A549 (cell line): ENCODE data around the gene GMPR2. TPM values are rescaled to one million over a fixed set of nuclear protein-coding genes. Genes with fewer than 3 reads are reported as not detected.

Experiments
- ATAC-seq, 2 experiments: fragments of 200-7000 bp in 1 of 2; fragments of >200 bp in 1 of 2; cut with Nextera tagmentation in 1 of 2; cut with Tn5 transposase in 1 of 2; 3 replicates each; pipeline versions ENCODE4 v1.8.0 to v1.9.1; 2018 to 2020; ENCODE audit warnings: mild to moderate bottlenecking in 1 of 2, moderate library complexity in 1 of 2
- CTCF ChIA-PET: fragments of 300-600 bp; sonication (Branson Sonifier 250); formaldehyde crosslinking; extraction: SDS; loops from one replicate; lab custom pipeline; 2021; ENCODE audit warnings: antibody characterized with exemption, inconsistent platforms; lab: Yijun Ruan, JAX
- POLR2A ChIA-PET: fragments of 350-600 bp; formaldehyde crosslinking; extraction: SDS; loops from one replicate; lab custom pipeline; 2021; ENCODE audit warnings: antibody characterized with exemption, inconsistent platforms; lab: Yijun Ruan, JAX
- DNase-seq, 2 experiments: peaks; one replicate each; pipeline versions ENCODE4 v3.0.0 to v3.0.0-alpha.2; 2011 to 2016; ENCODE audit warnings: low read depth in 1 of 2, low spot score in 1 of 2
- FAIRE-seq: peaks from 2 replicates; lab custom pipeline; 2011; peaks lifted over from hg19 to GRCh38; lab: Jason Lieb, UNC
- H3K27ac ChIP-seq, 2 experiments: fragments of >200 bp; sonication (Bioruptor Twin); formaldehyde crosslinking; 3 replicates each; pipeline ENCODE4 v1.5.1; 2016 to 2017
- H3K4me1 ChIP-seq: fragments of >200 bp; sonication (Bioruptor Twin); formaldehyde crosslinking; 3 replicates; pipeline ENCODE4 v1.6.1; 2016
- H3K4me2 ChIP-seq: fragments of >200 bp; sonication (Bioruptor Twin); formaldehyde crosslinking; 3 replicates; pipeline ENCODE4 v1.6.1; 2016
- H3K4me3 ChIP-seq: fragments of >200 bp; sonication (Bioruptor Twin); formaldehyde crosslinking; 3 replicates; pipeline ENCODE4 v1.5.1; 2016
- H3K9me3 ChIP-seq: fragments of >200 bp; sonication (Bioruptor Twin); formaldehyde crosslinking; 3 replicates; pipeline ENCODE4 v1.6.1; 2016
- ATOH8 ChIP-seq: fragments of 250-450 bp; sonication (Bioruptor Pico); IDR thresholded peaks from 2 replicates; pipeline ENCODE4 v1.5.0; 2020; ENCODE audit warnings: low read depth, mild to moderate bottlenecking, moderate library complexity
- BCL3 ChIP-seq: fragments of >200 bp; sonication (Bioruptor Twin); formaldehyde crosslinking; IDR thresholded peaks from 3 replicates; pipeline ENCODE4 v1.6.1; 2016
- BHLHE40 ChIP-seq: IDR thresholded peaks from 2 replicates; pipeline ENCODE4 v1.6.1; 2012; ENCODE audit warnings: low read depth, low read length, inconsistent platforms
- CBX2 ChIP-seq: fragments of 200-600 bp; sonication (generic); IDR thresholded peaks from 2 replicates; pipeline ENCODE4 v1.6.1; 2016; ENCODE audit warnings: low read depth, mild to moderate bottlenecking, borderline replicate concordance
- CBX8 ChIP-seq: fragments of 200-600 bp; sonication (generic); IDR thresholded peaks from 2 replicates; pipeline ENCODE4 v1.6.1; 2016
- CHD2 ChIP-seq: fragments of 150-350 bp; IDR thresholded peaks from 2 replicates; pipeline ENCODE4 v1.6.1; 2014; ENCODE audit warnings: low read length; ENCODE audit not compliant: partially characterized antibody
- E2F6 ChIP-seq: IDR thresholded peaks from 2 replicates; pipeline ENCODE4 v1.6.1; 2012; ENCODE audit warnings: low read depth, borderline replicate concordance
- EHMT2 ChIP-seq: fragments of 200-600 bp; sonication (generic); IDR thresholded peaks from 2 replicates; pipeline ENCODE4 v1.6.1; 2016; ENCODE audit warnings: antibody characterized with exemption, low read depth, mild to moderate bottlenecking, moderate library complexity
- EP300 ChIP-seq, 2 experiments: fragments of >200 bp; sonication (Bioruptor Twin); formaldehyde crosslinking; IDR thresholded peaks; 2 replicates in 1 of 2; 3 replicates in 1 of 2; pipeline ENCODE4 v1.6.1; 2016 to 2017
- HMGXB4 ChIP-seq: fragments of 250-450 bp; sonication (Bioruptor Pico); IDR thresholded peaks from 2 replicates; pipeline ENCODE4 v1.5.0; 2021; ENCODE audit warnings: mild to moderate bottlenecking, moderate library complexity, borderline replicate concordance
- HOXB13 ChIP-seq: fragments of 250-450 bp; sonication (Bioruptor Pico); IDR thresholded peaks from 2 replicates; pipeline ENCODE4 v1.5.0; 2020; ENCODE audit warnings: low read depth, mild to moderate bottlenecking, moderate library complexity
- JUN ChIP-seq, 2 experiments: fragments of >200 bp; sonication (Bioruptor Twin); formaldehyde crosslinking; IDR thresholded peaks; 2 replicates in 1 of 2; 3 replicates in 1 of 2; pipeline ENCODE4 v1.6.1; 2016 to 2017
- KDM1A ChIP-seq: fragments of 200-600 bp; sonication (generic); IDR thresholded peaks from 2 replicates; pipeline ENCODE4 v1.6.1; 2016; ENCODE audit warnings: low read depth, mild to moderate bottlenecking
- MAX ChIP-seq: IDR thresholded peaks from 2 replicates; pipeline ENCODE4 v1.6.1; 2012
- MYC ChIP-seq: IDR thresholded peaks from 2 replicates; pipeline ENCODE4 v1.6.1; 2012; ENCODE audit warnings: mild to moderate bottlenecking, inconsistent platforms, low read length, improper control_type of control experiment, borderline replicate concordance
- NR3C1 ChIP-seq: fragments of >200 bp; sonication (Bioruptor Twin); formaldehyde crosslinking; IDR thresholded peaks from 3 replicates; pipeline ENCODE4 v1.6.1; 2017
- RARB ChIP-seq: fragments of 250-450 bp; sonication (Bioruptor Pico); IDR thresholded peaks from 2 replicates; pipeline ENCODE4 v1.8.0; 2021; ENCODE audit warnings: mild to moderate bottlenecking, moderate library complexity
- SMC3 ChIP-seq: fragments of >200 bp; sonication (Bioruptor Twin); formaldehyde crosslinking; IDR thresholded peaks from 3 replicates; pipeline ENCODE4 v1.6.1; 2018; ENCODE audit warnings: inconsistent platforms
- USF2 ChIP-seq: fragments of 450-650 bp; IDR thresholded peaks from 2 replicates; pipeline ENCODE4 v1.6.1; 2014; ENCODE audit warnings: antibody characterized with exemption
- ZC3H11A ChIP-seq: fragments of 450-650 bp; IDR thresholded peaks from 2 replicates; pipeline ENCODE4 v1.6.1; 2014; ENCODE audit warnings: antibody characterized with exemption, mild to moderate bottlenecking
- WGBS: methylation state at CpG from one replicate; pipeline ENCODE4 v1.1.6; 2017; ENCODE audit errors: missing lambda C conversion rate; 5-methylcytosine and 5-hydroxymethylcytosine counted together
- polyA plus RNA-seq, 4 experiments: library from polyadenylated mRNA; depleted of rRNA in 3 of 4; stranded (reverse); fragments of >200 nt; fragmentation: RNase III in 1 of 4; extraction: RNeasy Plus Mini Kit Qiagen cat#74134 plus additional on column Dnase treatment in 1 of 4; gene quantifications; 2 replicates in 3 of 4; 3 replicates in 1 of 4; pipeline ENCODE4 v1.2.3, GENCODE V29; 2011 to 2017

The GMPR2 gene
- polyA plus RNA-seq, 2 of the 4 experiments (the other 2 are of a cell fraction) = 70.0 to 91.7 TPM

- Histone ChIP-seq H3K4me3 (no peak overlapping the region), H3K4me2 (no peak overlapping the region), H3K27ac (no peak overlapping the region), H3K9me3 (no peaks in the 10 kb centered on the region), H3K4me1 (no peaks in the 10 kb centered on the region)
- CTCF ChIA-PET = interaction anchor here (1.1 to 34.0 kb wide), 7 partner anchors 10 to 44 kb away, joined by 3 to 469 read pairs (median 6); partner anchors contain the start of genes CIDEB, DHRS1, LTB4R and LTB4R2
- 63% methylated on average over 3 of the region's 3 CpGs for WGBS
- no peak for DNase-seq
- FAIRE-seq = no peak
- POLR2A ChIA-PET = interaction anchor here (1.2 kb wide), 1 partner anchor 11 kb away, joined by 3 read pairs; the partner anchor contains the start of gene RABGGTA
- no peak for ATAC-seq
- no peak for TF ChIP-seq JUN (IDR thresholded peaks at IDR 0.05)
- TF ChIP-seq, all 56 proteins: peak for 0
Observed at GRCh38 chr14:24282736-24283135, 50.0 kb downstream of the GMPR2 start.

- H3K27ac ChIP-seq = no peak overlapping the region
- ATAC-seq = no peak
- no peak for DNase-seq
- no peaks in the 10 kb centered on the region for H3K4me1 ChIP-seq
- no peaks in the 10 kb centered on the region for H3K9me3 ChIP-seq
- WGBS = 77% methylated on average over 5 of the region's 5 CpGs
- ChIA-PET CTCF (interaction anchor here (2.0 to 34.0 kb wide), 4 partner anchors 12 to 41 kb away, joined by 6 to 469 read pairs (median 16); partner anchors contain the start of genes CIDEB, DHRS1, LTB4R and LTB4R2), POLR2A (interaction anchor here (1.2 kb wide), 1 partner anchor 13 kb away, joined by 3 read pairs; the partner anchor contains the start of gene RABGGTA)
- FAIRE-seq = no peak
- no peak for TF ChIP-seq ZC3H11A
- no peak for TF ChIP-seq MYC
- no peak for TF ChIP-seq ATOH8 (CRISPR knock-in tag)
- TF ChIP-seq HMGXB4 (CRISPR knock-in tag) = no peak
- H3K4me2 ChIP-seq = no peak overlapping the region
- no peak overlapping the region for H3K4me3 ChIP-seq
Observed at GRCh38 chr14:24283796-24284460, 51.2 kb downstream of the GMPR2 start.

GRCh38 chr14:24284501-24285035 lies 51.8 kb downstream of the GMPR2 start:
- Histone ChIP-seq H3K4me3 (no peak overlapping the region), H3K9me3 (no peaks in the 10 kb centered on the region), H3K4me1 (no peaks in the 10 kb centered on the region), H3K27ac (no peak overlapping the region), H3K4me2 (no peak overlapping the region)
- CTCF ChIA-PET = interaction anchor here (0.6 to 34.0 kb wide), 6 partner anchors 12 to 152 kb away, joined by 3 to 469 read pairs (median 5); partner anchors contain the start of genes CIDEB, DHRS1, LTB4R and LTB4R2
- TF ChIP-seq CHD2 = no peak
- no peak for TF ChIP-seq USF2
- TF ChIP-seq ZC3H11A = no peak
- no peak for TF ChIP-seq BHLHE40
- TF ChIP-seq SMC3 = no peak
- no peak for TF ChIP-seq RARB (CRISPR knock-in tag)
- FAIRE-seq (no peak), DNase-seq (no peak), ATAC-seq (no peak)
- WGBS = 87% methylated on average over 11 of the region's 11 CpGs
- POLR2A ChIA-PET = no interaction called here

GRCh38 chr14:24285351-24285750 lies 52.6 kb downstream of the GMPR2 start:
- Histone ChIP-seq H3K4me2 (no peak overlapping the region), H3K4me3 (no peak overlapping the region), H3K9me3 (no peaks in the 10 kb centered on the region), H3K4me1 (no peaks in the 10 kb centered on the region), H3K27ac (no peak overlapping the region)
- ATAC-seq (peak in 1 of 2 experiments; percentile 21; a peak in 1 of 6 replicates), DNase-seq (no peak), FAIRE-seq (no peak)
- WGBS = 78% methylated on average over 4 of the region's 4 CpGs
- ChIA-PET POLR2A (no interaction called here), CTCF (interaction anchor here (0.6 to 34.0 kb wide), 5 partner anchors 8 to 151 kb away, joined by 3 to 469 read pairs (median 3); partner anchors contain the start of genes CIDEB, DHRS1, LTB4R and LTB4R2)
- TF ChIP-seq E2F6 (no peak), MAX (no peak), CBX8 (no peak), EHMT2 (no peak), BCL3 (no peak), NR3C1 (no peak), EP300 (IDR thresholded peaks at IDR 0.05) (no peak), HOXB13 (CRISPR knock-in tag) (no peak), CBX2 (no peak), ZC3H11A (no peak), KDM1A (no peak), ATOH8 (CRISPR knock-in tag) (no peak)
